Activated B cell treated with CpG ODN at 0.5 μM for 24 hours (primary cell): ENCODE results near the gene PFKL. TPM values are rescaled to one million over a fixed set of nuclear protein-coding genes. Genes with fewer than 3 reads are reported as not detected.

Experiments used
- ATAC-seq: fragments of 200-7000 bp; cut with Tn5 transposase; one replicate; pipeline ENCODE4 v1.10.0; 2021; ENCODE audit warnings: low read depth, mild to moderate bottlenecking, moderate library complexity
- CTCF ChIA-PET: fragments of 350-600 bp; sonication (Branson Sonifier 250); formaldehyde crosslinking; loops from one replicate; lab custom pipeline; 2021; ENCODE audit warnings: antibody characterized with exemption; lab: Charles Lee
- POLR2A ChIA-PET: fragments of 350-600 bp; sonication (Branson Sonifier 250); formaldehyde crosslinking; loops from one replicate; lab custom pipeline; 2021; ENCODE audit warnings: antibody characterized with exemption; lab: Charles Lee
- DNase-seq: peaks from one replicate; pipeline ENCODE4 v3.0.0; 2022
- H3K27ac Mint-ChIP-seq: one replicate; pipeline ENCODE4 v1.8.0; 2020; ENCODE audit warnings: mixed read lengths
- H3K27me3 Mint-ChIP-seq: one replicate; pipeline ENCODE4 v1.8.0; 2021; ENCODE audit warnings: mixed read lengths
- H3K36me3 Mint-ChIP-seq: one replicate; pipeline ENCODE4 v1.8.0; 2021; ENCODE audit warnings: low read depth, mixed read lengths
- H3K4me1 Mint-ChIP-seq: one replicate; pipeline ENCODE4 v1.8.0; 2021; ENCODE audit warnings: mixed read lengths
- H3K4me3 Mint-ChIP-seq: one replicate; pipeline ENCODE4 v1.8.0; 2020; ENCODE audit warnings: mild to moderate bottlenecking, mixed read lengths
- H3K9me3 Mint-ChIP-seq: one replicate; pipeline ENCODE4 v1.8.0; 2020; ENCODE audit warnings: mixed read lengths
- intact Hi-C: fragments of 100-400 bp; cut with micrococcal nuclease; formaldehyde crosslinking; loops from one replicate; pipeline ENCODE4 v1.15.1; 2024
- total RNA-seq: library from RNA; stranded (reverse); gene quantifications from 2 replicates; pipeline ENCODE4 v1.2.3, GENCODE V29; 2022
- TF ChIP-seq, protein P1 (sequence below): fragments of 200-600 bp; IDR thresholded peaks from one replicate; pipeline ENCODE4 v1.8.0; 2022; ENCODE audit warnings: antibody characterized with exemption, mild to moderate bottlenecking

PFKL gene
- total RNA-seq, 1 donor from 2014 or later, result 174 TPM

DNA sequence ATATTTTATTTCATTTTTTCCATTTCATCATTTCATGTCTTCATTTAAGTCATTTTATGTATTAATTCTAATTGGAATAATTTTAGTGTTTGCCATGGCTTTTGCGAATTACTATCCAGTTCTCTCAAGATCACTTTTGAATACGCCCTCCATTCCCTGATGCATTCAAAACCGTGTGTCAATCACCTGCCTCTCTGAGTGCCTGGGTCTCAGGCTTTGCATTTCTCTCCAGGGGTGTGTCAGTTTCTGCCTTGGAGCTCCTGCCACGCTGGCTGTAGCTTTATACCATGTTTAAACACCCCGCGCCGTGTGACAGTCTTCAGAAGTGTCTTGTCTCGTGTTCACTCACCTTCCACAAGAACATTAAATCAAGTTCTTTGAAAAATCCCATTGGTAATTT, 30.8 kb upstream of the PFKL start:
- H3K4me1 Mint-ChIP-seq, result peaks cover 7% of the 10 kb centered on the region
- ATAC-seq, result no peak
- no peak overlapping the region for H3K27ac Mint-ChIP-seq
- no peak overlapping the region for H3K4me3 Mint-ChIP-seq
- CTCF ChIA-PET, result interaction anchor here (1.7 kb wide), 1 partner anchor 28 kb away, joined by 7 read pairs; no protein-coding TSS in a partner anchor
- POLR2A ChIA-PET, result no interaction called here
- H3K36me3 Mint-ChIP-seq, result no peaks in the 10 kb centered on the region
- no peaks in the 10 kb centered on the region for H3K9me3 Mint-ChIP-seq
- intact Hi-C loops, result no loop called here
- TF ChIP-seq, protein P1, sequence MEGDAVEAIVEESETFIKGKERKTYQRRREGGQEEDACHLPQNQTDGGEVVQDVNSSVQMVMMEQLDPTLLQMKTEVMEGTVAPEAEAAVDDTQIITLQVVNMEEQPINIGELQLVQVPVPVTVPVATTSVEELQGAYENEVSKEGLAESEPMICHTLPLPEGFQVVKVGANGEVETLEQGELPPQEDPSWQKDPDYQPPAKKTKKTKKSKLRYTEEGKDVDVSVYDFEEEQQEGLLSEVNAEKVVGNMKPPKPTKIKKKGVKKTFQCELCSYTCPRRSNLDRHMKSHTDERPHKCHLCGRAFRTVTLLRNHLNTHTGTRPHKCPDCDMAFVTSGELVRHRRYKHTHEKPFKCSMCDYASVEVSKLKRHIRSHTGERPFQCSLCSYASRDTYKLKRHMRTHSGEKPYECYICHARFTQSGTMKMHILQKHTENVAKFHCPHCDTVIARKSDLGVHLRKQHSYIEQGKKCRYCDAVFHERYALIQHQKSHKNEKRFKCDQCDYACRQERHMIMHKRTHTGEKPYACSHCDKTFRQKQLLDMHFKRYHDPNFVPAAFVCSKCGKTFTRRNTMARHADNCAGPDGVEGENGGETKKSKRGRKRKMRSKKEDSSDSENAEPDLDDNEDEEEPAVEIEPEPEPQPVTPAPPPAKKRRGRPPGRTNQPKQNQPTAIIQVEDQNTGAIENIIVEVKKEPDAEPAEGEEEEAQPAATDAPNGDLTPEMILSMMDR, result no peak
- peaks cover 1% of the 10 kb centered on the region for H3K27me3 Mint-ChIP-seq
- no peak for DNase-seq

DNA sequence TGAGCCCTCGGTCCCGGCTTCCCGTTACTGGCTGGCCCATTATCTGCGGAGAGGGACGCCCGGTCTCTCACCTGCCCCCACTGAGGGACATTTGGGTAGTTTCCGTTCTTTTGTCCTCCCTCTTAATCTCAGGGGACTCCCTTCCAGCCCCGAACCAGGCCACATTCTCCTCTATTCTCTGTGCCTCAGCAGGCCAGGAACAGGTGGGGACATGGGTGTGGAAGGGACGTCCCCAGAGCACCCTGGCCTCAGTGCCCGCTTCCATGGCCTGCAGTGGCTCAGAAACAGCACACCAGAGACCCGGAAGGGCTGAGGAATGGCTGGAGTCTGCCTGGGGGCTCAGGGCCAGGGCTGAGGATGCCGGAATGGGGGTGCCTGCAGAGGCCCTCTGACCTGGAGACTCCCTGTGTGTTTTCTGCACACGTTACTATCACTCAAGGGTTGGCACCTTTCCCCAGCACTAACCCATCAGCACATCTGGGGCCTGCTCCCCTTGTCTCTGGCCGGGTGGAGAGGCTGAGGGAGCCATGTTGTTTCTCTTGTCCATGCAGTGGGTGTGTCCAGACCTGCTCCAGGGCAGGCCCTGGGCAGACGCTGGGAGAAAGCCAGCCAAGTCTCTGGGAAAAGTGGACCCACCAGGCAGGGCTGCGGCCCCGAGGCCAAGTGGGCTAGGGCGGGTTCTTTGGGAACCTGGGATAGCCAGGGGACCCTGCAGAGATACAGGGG, 28.1 kb upstream of the PFKL start:
- intact Hi-C loops, result no loop called here
- DNase-seq, result no peak
- H3K4me3 Mint-ChIP-seq, result no peak overlapping the region
- no peaks in the 10 kb centered on the region for H3K9me3 Mint-ChIP-seq
- no peak overlapping the region for H3K27ac Mint-ChIP-seq
- H3K27me3 Mint-ChIP-seq, result peaks cover 1% of the 10 kb centered on the region
- TF ChIP-seq, protein P1, result no peak
- peaks cover 7% of the 10 kb centered on the region for H3K4me1 Mint-ChIP-seq
- no peaks in the 10 kb centered on the region for H3K36me3 Mint-ChIP-seq
- ChIA-PET POLR2A (no interaction called here), CTCF (no interaction called here)
- no peak for ATAC-seq

DNA sequence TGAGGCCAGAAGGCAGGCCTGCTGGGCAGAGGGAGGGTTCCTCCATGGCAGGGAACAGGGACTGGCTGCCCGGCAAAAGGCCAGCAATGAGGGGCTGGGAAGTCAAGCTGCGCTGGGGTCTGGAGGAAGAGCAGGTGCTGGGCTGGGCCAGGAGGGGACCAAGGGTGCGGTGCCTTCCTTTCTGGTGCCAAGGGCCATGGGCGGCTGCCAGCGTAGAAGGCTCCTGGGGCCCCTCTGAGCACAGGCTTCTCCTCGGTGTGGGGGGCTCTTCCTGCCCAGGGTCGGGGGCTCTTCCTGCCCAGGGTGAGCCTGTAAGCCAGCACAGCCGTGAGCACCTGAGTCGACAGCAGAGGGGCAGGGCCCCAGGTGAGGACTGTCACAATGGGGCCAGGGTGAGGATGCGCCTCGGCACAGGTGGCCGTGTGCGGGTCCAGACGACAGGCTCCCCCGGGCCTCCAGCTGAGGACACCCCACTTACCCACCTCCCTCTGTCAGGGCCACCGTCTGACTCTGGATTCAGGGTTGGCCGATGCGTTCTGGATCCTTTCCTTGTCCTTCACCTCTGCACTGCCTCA, 27.5 kb upstream of the PFKL start:
- ChIA-PET CTCF (no interaction called here), POLR2A (no interaction called here)
- H3K27me3 Mint-ChIP-seq, result peaks cover 1% of the 10 kb centered on the region
- H3K27ac Mint-ChIP-seq, result no peak overlapping the region
- TF ChIP-seq, protein P1, result no peak
- H3K9me3 Mint-ChIP-seq, result no peaks in the 10 kb centered on the region
- H3K4me1 Mint-ChIP-seq, result peaks cover 6% of the 10 kb centered on the region
- no peaks in the 10 kb centered on the region for H3K36me3 Mint-ChIP-seq
- no peak overlapping the region for H3K4me3 Mint-ChIP-seq
- ATAC-seq (no peak), DNase-seq (no peak)
- intact Hi-C loops, result no loop called here

DNA sequence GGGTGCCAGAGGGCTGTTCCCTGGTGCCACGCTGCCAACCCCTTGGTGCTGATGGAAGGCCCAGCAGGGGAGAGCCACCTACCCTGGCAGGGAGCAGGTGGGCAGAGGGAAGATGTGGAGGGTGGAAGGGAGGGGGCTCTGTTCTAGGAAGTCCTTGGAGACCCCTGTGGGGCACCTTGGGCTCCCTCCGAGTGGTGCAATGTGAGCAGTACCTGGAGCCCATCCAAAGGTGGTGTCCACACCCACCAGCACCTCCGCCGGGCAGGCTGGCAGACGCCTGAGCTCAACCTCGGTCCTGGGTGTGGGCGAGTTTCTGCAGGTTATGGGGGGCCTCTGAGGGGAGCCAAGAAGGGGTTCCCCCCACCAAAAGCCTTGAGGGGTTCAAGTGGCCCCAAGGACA, 26.8 kb upstream of the PFKL start:
- intact Hi-C loops, result no loop called here
- no peaks in the 10 kb centered on the region for H3K9me3 Mint-ChIP-seq
- TF ChIP-seq, protein P1, result no peak
- H3K4me1 Mint-ChIP-seq, result peaks cover 2% of the 10 kb centered on the region
- DNase-seq (no peak), ATAC-seq (no peak)
- no peaks in the 10 kb centered on the region for H3K36me3 Mint-ChIP-seq
- no peak overlapping the region for H3K27ac Mint-ChIP-seq
- CTCF ChIA-PET, result no interaction called here
- H3K4me3 Mint-ChIP-seq, result no peak overlapping the region
- peaks cover 1% of the 10 kb centered on the region for H3K27me3 Mint-ChIP-seq
- POLR2A ChIA-PET, result no interaction called here

DNA sequence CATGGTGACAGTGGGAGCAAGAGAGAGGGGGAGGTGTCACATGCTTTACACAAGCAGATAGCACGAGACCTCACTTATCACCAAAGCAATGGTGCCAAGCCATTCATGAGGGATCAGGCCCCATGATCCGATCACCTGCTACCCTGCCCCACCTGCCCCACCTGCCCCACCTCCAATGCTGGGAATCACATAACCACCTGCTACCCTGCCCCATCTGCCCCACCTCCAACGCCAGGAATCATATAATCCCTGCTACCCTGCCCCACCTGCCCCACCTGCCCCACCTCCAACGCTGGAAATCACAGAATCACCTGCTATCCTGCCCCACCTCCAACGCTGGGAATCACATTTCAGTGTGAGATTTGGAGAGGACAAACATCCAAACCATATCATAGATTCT, 24.8 kb upstream of the PFKL start:
- POLR2A ChIA-PET, result no interaction called here
- no peak overlapping the region for H3K4me3 Mint-ChIP-seq
- DNase-seq, result no peak
- no peaks in the 10 kb centered on the region for H3K9me3 Mint-ChIP-seq
- intact Hi-C loops, result no loop called here
- H3K27me3 Mint-ChIP-seq, result peaks cover 3% of the 10 kb centered on the region
- no peak for ATAC-seq
- CTCF ChIA-PET, result no interaction called here
- H3K36me3 Mint-ChIP-seq, result no peaks in the 10 kb centered on the region
- H3K4me1 Mint-ChIP-seq, result peaks cover 3% of the 10 kb centered on the region
- TF ChIP-seq, protein P1, result no peak
- H3K27ac Mint-ChIP-seq, result no peak overlapping the region
